Astrocyte of the cerebellum (primary cell): ENCODE measurements around the gene NECAB2.

Experiments
- DNase-seq: peaks from one replicate; pipeline ENCODE4 v3.0.0-alpha.2; 2011; ENCODE audit warnings: low read depth
- H3K4me3 ChIP-seq: 2 replicates; pipeline ENCODE4 v1.5.1; 2011; ENCODE audit warnings: mild to moderate bottlenecking, low read depth, low read length, moderate library complexity
- CTCF ChIP-seq: IDR thresholded peaks from 2 replicates; pipeline ENCODE4 v1.5.1; 2012; ENCODE audit warnings: low read length, low read depth, moderate library complexity, mild to moderate bottlenecking; ENCODE audit errors: missing control alignments
- in situ Hi-C: cut with HindIII; loops from 2 replicates; pipeline ENCODE4 v1.10.0; 2017; ENCODE audit warnings: low sequenced_read_pairs

NECAB2 gene

DNA sequence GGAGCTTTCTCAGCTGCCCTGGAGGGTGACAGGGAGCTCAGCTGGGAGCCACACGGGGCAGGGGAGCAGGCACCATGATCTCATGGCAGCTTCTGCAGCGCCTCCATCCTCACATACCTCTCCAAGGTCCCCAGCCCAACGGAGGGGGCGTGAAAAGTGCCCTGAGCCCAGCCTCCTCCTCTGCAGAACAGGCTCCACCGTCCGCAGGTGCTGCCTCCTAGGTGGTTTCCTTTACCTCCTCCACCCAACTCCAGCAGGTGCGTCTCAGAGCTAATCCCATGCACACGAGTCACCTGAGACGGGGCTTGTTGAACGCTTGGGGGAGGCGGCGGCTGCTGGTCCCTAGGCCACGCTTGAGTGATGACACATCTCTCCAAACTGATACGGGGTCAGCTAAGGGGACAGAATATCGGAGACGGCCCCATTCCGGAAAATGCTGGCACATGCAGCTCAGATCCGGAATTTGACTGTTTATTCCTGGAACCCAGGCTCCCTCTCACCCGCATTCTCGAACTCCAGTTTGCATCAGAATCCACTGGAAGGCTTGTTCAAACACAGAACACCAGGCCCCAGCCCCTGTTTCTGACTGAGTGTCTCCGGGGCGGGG is 74.9 kb downstream of the NECAB2 start:
- TF ChIP-seq CTCF, result no peak
- DNase-seq, result no peak
- in situ Hi-C loops, result no loop called here
- H3K4me3 ChIP-seq, result no peak overlapping the region

DNA sequence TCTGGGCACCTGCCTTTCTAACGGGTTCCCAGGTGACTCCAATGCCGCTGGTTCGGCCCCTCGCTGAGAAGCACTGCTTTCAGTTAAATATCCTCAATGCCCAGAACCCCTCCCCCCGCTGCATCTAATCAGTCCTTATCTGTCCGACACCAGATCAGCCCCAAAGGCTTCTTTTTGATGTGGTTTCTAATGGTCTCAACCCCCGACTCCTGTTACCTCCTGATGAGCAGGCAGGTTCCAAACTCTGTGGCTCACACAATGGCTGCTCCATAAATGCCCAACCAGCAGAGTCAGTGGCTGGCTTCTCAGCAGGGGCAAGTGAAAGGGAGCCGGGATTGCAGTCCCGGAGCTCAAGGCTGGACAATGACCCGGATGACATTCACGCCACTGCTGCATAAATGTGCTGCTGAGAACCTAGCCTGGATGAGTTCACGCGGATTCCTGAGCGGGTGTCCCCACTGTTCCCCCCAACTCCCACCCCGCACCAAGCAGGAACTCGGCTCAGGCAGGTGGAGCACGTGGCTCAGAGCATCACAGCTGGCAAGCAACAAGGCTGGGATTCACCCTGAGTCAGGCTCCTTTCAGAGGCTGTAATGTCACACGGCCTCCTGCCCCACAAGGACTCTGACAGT is 75.6 kb downstream of the NECAB2 start:
- no peak for TF ChIP-seq CTCF
- no peak for DNase-seq
- no peak overlapping the region for H3K4me3 ChIP-seq
- in situ Hi-C loops, result no loop called here

DNA sequence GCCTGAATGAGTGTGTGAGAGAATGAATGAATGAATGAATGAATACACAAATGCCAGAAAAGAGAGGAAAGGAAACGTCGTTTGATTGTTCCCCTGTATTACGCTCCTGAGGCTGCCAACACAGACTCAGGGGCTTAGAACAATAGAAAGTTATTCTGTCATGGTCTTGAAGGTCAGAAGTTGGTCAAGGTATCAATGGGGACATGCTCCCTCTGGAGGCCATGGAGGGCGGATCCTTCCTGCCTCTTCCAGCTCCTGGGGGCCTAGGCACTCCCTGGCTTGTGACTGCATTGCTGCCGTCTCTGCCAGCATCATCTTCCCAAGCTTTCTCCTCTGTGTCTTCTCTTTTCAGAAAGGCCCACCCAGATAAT is 76.1 kb downstream of the NECAB2 start:
- DNase-seq, result no peak
- no peak overlapping the region for H3K4me3 ChIP-seq
- in situ Hi-C loops, result no loop called here
- peak; percentile 43 for TF ChIP-seq CTCF

GRCh38 chr16:84045001-84045817 is 77.2 kb downstream of the NECAB2 start:
- no peak for TF ChIP-seq CTCF
- in situ Hi-C loops, result no loop called here
- H3K4me3 ChIP-seq, result no peak overlapping the region
- no peak for DNase-seq

GRCh38 chr16:84045818-84046470 is 77.9 kb downstream of the NECAB2 start:
- DNase-seq, result no peak
- in situ Hi-C loops, result no loop called here
- no peak for TF ChIP-seq CTCF
- H3K4me3 ChIP-seq, result no peak overlapping the region

DNA sequence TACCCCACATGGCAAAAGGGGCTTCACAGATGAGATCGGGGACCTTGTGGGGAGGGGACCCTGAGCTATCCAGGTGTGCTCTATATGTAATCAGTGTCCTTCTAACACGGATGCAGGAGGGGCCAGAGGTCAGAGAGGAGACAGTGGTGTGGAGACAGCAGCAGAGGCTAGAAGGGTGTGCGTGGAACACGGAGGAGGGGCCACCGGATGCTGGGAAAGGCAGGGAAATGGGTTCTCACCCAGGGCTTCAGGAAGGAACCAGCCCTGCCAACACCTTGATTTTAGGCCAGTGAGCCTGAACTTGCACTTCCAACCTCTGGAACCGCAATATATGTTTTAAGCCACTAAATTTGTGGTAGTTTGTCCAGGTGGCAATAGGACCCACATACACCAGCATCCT is 79.2 kb downstream of the NECAB2 start:
- in situ Hi-C loops, result no loop called here
- no peak overlapping the region for H3K4me3 ChIP-seq

More for the DNA sequence above, 79.2 kb downstream of the NECAB2 start:
- DNase-seq, result no peak
- TF ChIP-seq CTCF, result no peak
